HUES6 (cell line): ENCODE measurements around the gene MAML3.

Source experiments
- H3K27ac ChIP-seq: 2 replicates; pipeline ENCODE4 v1.7.0; 2013; ENCODE audit warnings: low read depth, mild to moderate bottlenecking, low read length, inconsistent platforms
- H3K27me3 ChIP-seq: 2 replicates; pipeline ENCODE4 v1.6.1; 2013; ENCODE audit warnings: low read length; ENCODE audit not compliant: control insufficient read depth, insufficient read depth
- H3K36me3 ChIP-seq: 2 replicates; pipeline ENCODE4 v1.6.1; 2013; ENCODE audit warnings: low read length; ENCODE audit not compliant: control insufficient read depth, insufficient read depth
- H3K4me1 ChIP-seq: 2 replicates; pipeline ENCODE4 v1.6.1; 2013; ENCODE audit warnings: low read length; ENCODE audit not compliant: control insufficient read depth, insufficient read depth
- H3K4me3 ChIP-seq: 2 replicates; pipeline ENCODE4 v1.5.1; 2013; ENCODE audit warnings: low read depth, low read length
- H3K9ac ChIP-seq: one replicate; pipeline ENCODE4 v1.6.1; 2013; ENCODE audit warnings: mild to moderate bottlenecking, low read length
- H3K9me3 ChIP-seq: 2 replicates; pipeline ENCODE4 v1.6.1; 2013; ENCODE audit warnings: low read depth, low read length; ENCODE audit not compliant: control insufficient read depth, insufficient read depth

MAML3 gene

GRCh38 chr4:140110542-140111215 is 43.3 kb downstream of the MAML3 start:
- Histone ChIP-seq H3K9me3 (no peaks in the 10 kb centered on the region), H3K4me1 (0 out of 2 replicates have a peak, but pooled peaks cover 2% of the 10 kb centered on the region), H3K27ac (no peak overlapping the region), H3K36me3 (no peaks in the 10 kb centered on the region), H3K27me3 (no peaks in the 10 kb centered on the region), H3K9ac (no peak overlapping the region), H3K4me3 (no peak overlapping the region)

- H3K27me3 ChIP-seq: no peaks in the 10 kb centered on the region
- no peaks in the 10 kb centered on the region for H3K9me3 ChIP-seq
- H3K36me3 ChIP-seq: no peaks in the 10 kb centered on the region
- no peak overlapping the region for H3K4me3 ChIP-seq
- 0 out of 2 replicates have a peak, but pooled peaks cover 2% of the 10 kb centered on the region for H3K4me1 ChIP-seq
- H3K27ac ChIP-seq: no peak overlapping the region
- no peak overlapping the region for H3K9ac ChIP-seq
Measured at GRCh38 chr4:140109737-140110136, 44.2 kb downstream of the MAML3 start.

DNA sequence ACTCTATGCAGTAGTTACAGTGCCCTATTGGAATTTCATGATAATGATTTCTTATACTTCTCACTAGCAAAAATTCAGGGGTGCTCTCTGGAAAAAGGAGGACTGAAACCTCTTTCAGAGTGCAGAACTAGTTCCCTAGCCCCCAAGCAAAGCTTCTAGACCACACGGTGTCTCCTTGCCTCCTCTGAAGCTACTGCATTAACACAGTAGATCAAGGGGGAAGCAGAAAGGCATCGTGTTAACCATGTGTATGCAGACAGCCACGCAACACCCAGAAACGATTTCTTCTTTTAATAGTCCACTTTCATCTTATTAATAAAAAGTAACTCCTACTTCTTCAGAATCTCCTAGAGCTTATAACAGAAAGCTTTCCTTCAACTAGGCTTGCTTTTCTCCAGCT is 44.7 kb downstream of the MAML3 start:
- Histone ChIP-seq H3K36me3 (no peaks in the 10 kb centered on the region), H3K9me3 (no peaks in the 10 kb centered on the region), H3K27me3 (no peaks in the 10 kb centered on the region), H3K27ac (no peak overlapping the region), H3K4me1 (0 out of 2 replicates have a peak, but pooled peaks cover 2% of the 10 kb centered on the region), H3K4me3 (no peak overlapping the region), H3K9ac (no peak overlapping the region)

GRCh38 chr4:140108713-140109230 is 45.2 kb downstream of the MAML3 start:
- H3K4me1 ChIP-seq: no peaks in the 10 kb centered on the region
- H3K36me3 ChIP-seq: no peaks in the 10 kb centered on the region
- H3K27me3 ChIP-seq: no peaks in the 10 kb centered on the region
- H3K4me3 ChIP-seq: no peak overlapping the region
- no peak overlapping the region for H3K27ac ChIP-seq
- H3K9me3 ChIP-seq: no peaks in the 10 kb centered on the region
- no peak overlapping the region for H3K9ac ChIP-seq

DNA sequence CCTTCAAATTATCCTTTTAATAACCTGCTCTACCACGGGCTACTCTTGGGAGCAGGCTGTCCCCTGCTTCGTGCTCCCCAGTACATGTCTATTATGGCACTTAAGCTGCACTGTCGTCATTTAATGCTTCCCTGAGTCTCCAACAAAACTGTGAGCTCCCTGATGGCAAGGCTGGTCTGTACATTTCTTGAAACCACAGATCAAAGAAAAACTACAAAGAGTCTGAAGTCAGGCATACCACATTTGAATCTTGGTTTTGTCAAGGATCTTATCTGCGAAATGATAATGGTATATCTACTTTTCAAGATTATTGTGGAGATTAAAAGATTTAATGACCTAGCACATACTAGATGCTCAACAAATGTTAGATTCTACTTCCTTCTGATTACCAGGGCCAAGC is 45.7 kb downstream of the MAML3 start:
- H3K9me3 ChIP-seq: no peaks in the 10 kb centered on the region
- no peaks in the 10 kb centered on the region for H3K27me3 ChIP-seq
- H3K9ac ChIP-seq: no peak overlapping the region
- no peaks in the 10 kb centered on the region for H3K36me3 ChIP-seq
- no peaks in the 10 kb centered on the region for H3K4me1 ChIP-seq
- no peak overlapping the region for H3K4me3 ChIP-seq
- no peak overlapping the region for H3K27ac ChIP-seq

DNA sequence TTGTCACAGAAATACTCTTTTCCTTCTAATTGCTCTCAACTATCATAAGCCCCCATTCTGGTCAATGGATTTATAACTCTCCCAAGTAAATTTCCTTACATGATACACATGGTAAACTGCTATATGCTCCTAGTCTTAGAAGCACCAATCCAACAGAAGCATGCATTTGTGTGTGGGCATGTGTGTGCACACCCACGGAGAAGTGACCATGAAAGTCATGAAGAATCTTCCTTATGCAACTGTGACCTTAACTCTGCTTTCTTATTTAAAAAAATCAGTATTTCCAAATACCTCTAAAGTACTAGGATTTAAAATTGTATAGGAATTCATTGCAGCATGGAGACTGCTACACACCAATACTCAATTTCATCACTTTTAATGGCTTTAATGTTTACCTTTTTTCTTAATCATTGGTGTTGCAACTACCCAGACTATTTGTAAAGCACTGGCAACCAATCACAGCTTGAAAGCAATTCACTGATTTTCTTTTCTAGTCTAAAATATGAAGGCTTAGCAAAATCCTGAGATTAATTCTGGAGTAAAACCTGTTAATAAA is 47.6 kb downstream of the MAML3 start:
- H3K4me1 ChIP-seq: no peaks in the 10 kb centered on the region
- H3K27me3 ChIP-seq: no peaks in the 10 kb centered on the region
- H3K9ac ChIP-seq: no peak overlapping the region
- no peak overlapping the region for H3K4me3 ChIP-seq
- no peaks in the 10 kb centered on the region for H3K36me3 ChIP-seq
- H3K27ac ChIP-seq: no peak overlapping the region
- H3K9me3 ChIP-seq: no peaks in the 10 kb centered on the region

DNA sequence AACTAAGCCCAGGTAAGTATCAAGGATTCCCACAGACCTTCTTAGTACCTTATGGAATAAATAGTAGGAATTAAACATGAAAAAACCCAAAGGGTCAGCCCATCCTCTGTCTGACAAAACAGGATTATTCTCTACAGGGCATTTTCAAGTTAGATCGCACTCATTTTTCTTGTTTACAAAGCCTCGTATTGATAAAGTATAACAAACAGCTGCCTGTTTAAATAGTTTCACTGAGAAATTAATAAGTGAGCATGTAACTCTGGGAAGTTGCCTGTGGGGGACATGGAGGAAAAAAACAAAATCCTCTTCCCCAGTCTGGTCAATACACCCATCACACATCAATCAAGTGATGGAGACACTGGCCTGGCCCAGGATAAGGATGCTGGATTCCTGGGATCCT is 48.5 kb downstream of the MAML3 start:
- H3K27ac ChIP-seq: no peak overlapping the region
- H3K27me3 ChIP-seq: no peaks in the 10 kb centered on the region
- H3K9me3 ChIP-seq: no peaks in the 10 kb centered on the region
- H3K9ac ChIP-seq: no peak overlapping the region
- H3K4me1 ChIP-seq: no peaks in the 10 kb centered on the region
- H3K36me3 ChIP-seq: no peaks in the 10 kb centered on the region
- H3K4me3 ChIP-seq: no peak overlapping the region

- Histone ChIP-seq H3K36me3 (no peaks in the 10 kb centered on the region), H3K27ac (no peak overlapping the region), H3K4me3 (no peak overlapping the region), H3K4me1 (peaks cover 12% of the 10 kb centered on the region; the same call in 1 of the 2 replicates), H3K9ac (no peak overlapping the region), H3K9me3 (no peaks in the 10 kb centered on the region), H3K27me3 (no peaks in the 10 kb centered on the region)
Measured at GRCh38 chr4:140103676-140104075, 50.3 kb downstream of the MAML3 start.

DNA sequence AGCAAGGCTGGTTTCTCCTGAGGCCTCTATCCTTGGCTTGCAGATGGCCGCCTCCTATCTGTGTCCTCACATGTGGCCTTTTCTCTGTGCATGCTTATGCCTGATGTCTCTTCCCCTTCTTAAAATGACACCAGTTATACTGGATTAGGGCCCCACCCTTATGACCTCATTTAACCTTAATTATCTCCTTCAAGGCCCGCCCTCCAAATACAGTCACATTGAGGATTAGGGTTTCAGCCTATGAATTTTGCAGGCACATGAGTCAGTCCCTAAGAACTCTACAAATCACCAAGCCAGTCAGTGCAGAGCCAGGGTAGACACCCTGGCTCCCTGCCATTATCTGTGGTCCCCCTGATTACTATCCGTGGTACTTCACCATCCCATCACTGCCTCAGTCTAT is 51.6 kb downstream of the MAML3 start:
- Histone ChIP-seq H3K27ac (no peak overlapping the region), H3K9ac (no peak overlapping the region), H3K4me3 (no peak overlapping the region), H3K36me3 (no peaks in the 10 kb centered on the region), H3K4me1 (peaks cover 20% of the 10 kb centered on the region; the same call in 1 of the 2 replicates), H3K27me3 (no peaks in the 10 kb centered on the region), H3K9me3 (no peaks in the 10 kb centered on the region)

DNA sequence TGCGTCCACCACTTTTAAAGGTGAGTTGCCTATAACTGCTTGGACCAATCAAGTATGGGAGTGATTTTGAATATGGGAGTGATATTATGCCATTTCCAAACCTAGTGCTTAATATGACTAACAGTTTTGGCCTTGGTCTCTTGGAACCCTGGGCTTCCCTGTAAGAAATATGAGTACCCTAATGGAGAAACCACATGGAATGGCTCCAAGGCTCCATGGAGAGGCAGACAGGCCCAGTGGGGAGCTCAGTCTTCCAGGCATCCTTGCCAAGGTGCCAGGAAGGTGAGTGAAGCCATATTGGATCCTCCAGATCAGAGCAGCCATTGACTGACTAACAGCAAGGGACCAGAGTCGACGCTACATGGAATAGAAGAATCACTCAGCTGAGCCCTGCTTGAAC is 53.2 kb downstream of the MAML3 start:
- Histone ChIP-seq H3K4me3 (no peak overlapping the region), H3K4me1 (peaks cover 27% of the 10 kb centered on the region; the same call in 1 of the 2 replicates), H3K27me3 (no peaks in the 10 kb centered on the region)

DNA sequence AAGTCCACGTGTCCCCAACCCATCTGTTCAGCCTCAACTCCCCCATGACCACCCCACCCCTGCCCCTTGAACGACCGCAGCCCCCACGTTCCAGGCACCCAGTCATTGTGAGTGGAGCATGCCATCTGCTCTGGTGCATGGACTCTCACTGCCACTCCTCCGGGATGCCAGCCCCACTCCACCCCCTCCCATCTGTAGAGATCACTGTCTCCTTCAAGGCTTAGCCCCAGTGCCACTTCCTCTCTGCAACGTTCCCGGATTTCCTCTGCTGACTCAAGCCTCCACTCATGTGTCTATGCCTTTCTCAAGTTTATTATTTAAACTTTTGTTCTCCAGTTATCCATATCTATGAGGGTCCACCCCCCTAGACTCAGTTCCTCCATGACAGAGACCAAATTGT is 54.0 kb downstream of the MAML3 start:
- no peak overlapping the region for H3K27ac ChIP-seq
- no peaks in the 10 kb centered on the region for H3K36me3 ChIP-seq
- no peak overlapping the region for H3K4me3 ChIP-seq
- no peak overlapping the region for H3K9ac ChIP-seq
- no peaks in the 10 kb centered on the region for H3K27me3 ChIP-seq
- peaks cover 35% of the 10 kb centered on the region for H3K4me1 ChIP-seq
- H3K9me3 ChIP-seq: no peaks in the 10 kb centered on the region

More for the DNA sequence above, 53.2 kb downstream of the MAML3 start:
- Histone ChIP-seq H3K9ac (no peak overlapping the region), H3K27ac (no peak overlapping the region), H3K36me3 (no peaks in the 10 kb centered on the region), H3K9me3 (no peaks in the 10 kb centered on the region)
